ENCODE measurements around the gene UNKL. TPM values are rescaled to one million over a fixed set of nuclear protein-coding genes. Genes with fewer than 3 reads are reported as not detected.

The UNKL gene
- total RNA-seq, 1 donor from 2014 or later = 144 TPM

- no peak for DNase-seq (ENCODE audit: low spot score in 2 of 2)
- H3K4me3 ChIP-seq = no peak overlapping the region
- TF ChIP-seq CTCF (IDR thresholded peaks at IDR 0.05) = no peak
- H3K36me3 ChIP-seq = no peaks in the 10 kb centered on the region
- intact Hi-C loops (cut with DNase I) = no loop called here
- H3K27ac ChIP-seq = no peak overlapping the region
- no peaks in the 10 kb centered on the region for H3K27me3 ChIP-seq
- no peaks in the 10 kb centered on the region for H3K9me3 ChIP-seq
- H3K4me1 ChIP-seq = no peaks in the 10 kb centered on the region
Observed at GRCh38 chr16:1428511-1428910, 14.0 kb upstream of the UNKL start.

GRCh38 chr16:1427473-1428461 lies 13.3 kb upstream of the UNKL start:
- Histone ChIP-seq H3K27ac (no peak overlapping the region), H3K4me1 (no peaks in the 10 kb centered on the region), H3K9me3 (no peaks in the 10 kb centered on the region), H3K27me3 (no peaks in the 10 kb centered on the region), H3K36me3 (no peaks in the 10 kb centered on the region), H3K4me3 (no peak overlapping the region)
- intact Hi-C loops (cut with DNase I) = no loop called here
- DNase-seq (ENCODE audit: low spot score in 2 of 2) = no peak
- TF ChIP-seq CTCF (IDR thresholded peaks at IDR 0.05) = no peak

DNA sequence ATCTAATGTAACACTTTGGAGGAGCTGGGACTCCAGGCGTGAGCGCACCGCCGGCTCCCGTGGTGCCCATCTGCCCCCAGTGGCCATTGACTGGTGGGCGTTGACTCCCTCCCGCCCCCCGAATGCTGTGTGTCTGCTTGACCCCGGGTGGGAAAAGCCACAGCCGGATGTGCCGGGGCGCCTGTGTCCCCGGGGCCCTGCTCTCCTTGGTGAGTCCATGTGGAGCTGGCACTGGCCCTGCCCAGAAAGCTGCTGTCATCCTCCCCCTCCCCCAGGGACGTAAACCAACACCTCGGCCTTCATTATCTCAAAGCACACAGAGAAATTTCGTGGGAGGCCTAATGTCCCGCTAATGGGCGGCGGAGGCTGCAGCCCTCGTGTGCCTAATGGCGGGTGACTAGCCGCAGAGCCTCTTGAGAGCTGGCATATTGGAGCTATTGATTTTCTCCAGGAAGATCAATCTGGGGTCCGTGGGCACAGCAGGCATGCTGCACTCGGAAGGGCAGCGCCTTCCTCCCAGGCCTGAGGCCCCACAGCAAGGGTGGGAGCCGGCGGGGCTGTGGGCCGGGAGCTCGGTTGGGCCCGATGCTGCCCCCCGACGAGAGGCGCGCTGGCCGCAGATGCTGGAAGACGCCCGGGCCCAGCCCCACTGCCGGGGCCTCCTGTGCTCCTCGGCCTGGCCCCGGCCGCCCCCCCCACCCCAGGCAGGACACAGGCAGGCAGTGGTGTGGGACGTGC lies 12.4 kb upstream of the UNKL start:
- Histone ChIP-seq H3K36me3 (no peaks in the 10 kb centered on the region), H3K27ac (no peak overlapping the region), H3K27me3 (no peaks in the 10 kb centered on the region), H3K4me1 (no peaks in the 10 kb centered on the region), H3K9me3 (no peaks in the 10 kb centered on the region), H3K4me3 (no peak overlapping the region)
- no peak for TF ChIP-seq CTCF (IDR thresholded peaks at IDR 0.05)
- intact Hi-C loops (cut with DNase I) = no loop called here
- DNase-seq (ENCODE audit: low spot score in 2 of 2) = no peak

DNA sequence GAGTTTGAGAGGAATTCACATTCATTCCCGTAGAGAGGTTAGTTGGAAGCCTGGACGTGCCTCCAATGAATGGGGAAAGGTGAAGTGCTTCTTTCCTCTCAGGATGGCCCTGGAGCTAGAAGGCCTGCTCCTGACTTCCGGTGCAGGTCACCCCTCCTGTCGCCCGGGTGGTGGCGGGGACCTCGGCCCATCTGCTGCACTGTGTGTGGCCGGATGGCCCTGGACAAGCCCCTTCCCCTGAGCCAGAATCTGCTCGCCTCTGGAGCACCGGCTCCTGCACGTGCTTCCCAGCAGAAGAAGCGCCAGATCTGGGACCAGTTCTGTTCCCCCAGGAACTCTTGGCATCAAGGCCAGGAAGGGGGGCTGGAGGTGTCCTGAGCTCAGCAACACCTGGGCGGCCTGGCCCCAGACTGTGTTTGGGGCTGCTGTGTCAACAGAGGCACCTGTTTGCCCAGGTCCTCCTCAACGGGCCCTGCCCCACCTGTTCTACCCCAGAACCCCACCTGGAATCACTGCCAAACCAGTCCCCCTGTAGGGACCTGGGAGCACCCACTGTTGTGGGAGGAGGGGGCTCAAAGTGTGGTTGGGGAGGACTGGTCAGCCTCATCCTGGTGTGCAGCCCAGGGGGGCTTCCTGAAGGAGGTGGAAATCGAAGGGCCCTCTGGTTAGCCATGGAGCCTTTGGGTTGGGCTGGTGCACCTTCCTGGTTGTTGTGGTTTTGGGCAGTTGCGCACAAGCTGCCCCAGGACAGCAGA lies 11.3 kb upstream of the UNKL start:
- intact Hi-C loops (cut with DNase I) = no loop called here
- no peaks in the 10 kb centered on the region for H3K36me3 ChIP-seq
- no peak overlapping the region for H3K4me3 ChIP-seq
- no peak for TF ChIP-seq CTCF (IDR thresholded peaks at IDR 0.05)
- H3K27me3 ChIP-seq = no peaks in the 10 kb centered on the region
- no peaks in the 10 kb centered on the region for H3K9me3 ChIP-seq
- no peak for DNase-seq (ENCODE audit: low spot score in 2 of 2)
- H3K27ac ChIP-seq = no peak overlapping the region
- peaks cover 0 to 4% of the 10 kb centered on the region in 2 donors for H3K4me1 ChIP-seq

DNA sequence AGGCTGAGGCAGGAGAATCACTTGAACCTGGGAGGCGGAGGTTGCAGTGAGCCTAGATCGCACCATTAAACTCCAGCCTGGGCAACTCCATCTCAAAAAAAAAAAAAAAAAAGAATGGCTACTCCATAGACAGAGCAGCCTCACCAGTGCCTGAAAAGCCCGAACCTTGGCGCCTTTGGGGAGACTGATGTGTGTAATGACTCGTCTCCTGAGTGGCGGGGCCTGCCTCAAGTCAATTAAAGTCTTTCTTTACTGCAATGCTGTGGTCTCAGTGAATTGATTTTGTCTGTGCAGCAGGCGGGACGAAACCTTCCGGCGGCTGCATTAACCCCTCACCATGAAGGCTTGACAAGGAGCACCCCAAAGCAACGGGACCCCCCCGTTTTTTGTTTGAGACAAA lies 9.5 kb upstream of the UNKL start:
- Histone ChIP-seq H3K27ac (no peak overlapping the region), H3K9me3 (no peaks in the 10 kb centered on the region), H3K4me3 (no peak overlapping the region), H3K36me3 (no peaks in the 10 kb centered on the region), H3K4me1 (peaks cover 7 to 16% of the 10 kb centered on the region in 2 donors), H3K27me3 (no peaks in the 10 kb centered on the region)
- no peak for DNase-seq (ENCODE audit: low spot score in 2 of 2)
- no peak for TF ChIP-seq CTCF (IDR thresholded peaks at IDR 0.05)
- intact Hi-C loops (cut with DNase I) = loop anchor here (5.0 kb wide), 2 partner anchors 72 to 283 kb away; partner anchors contain the start of genes GNPTG, MAPK8IP3 and TSR3

Measured in ascending aorta (tissue), 2 donors.